IMR-90 (cell line): ENCODE measurements around the gene C12orf50. TPM values are rescaled to one million over a fixed set of nuclear protein-coding genes. Genes with fewer than 3 reads are reported as not detected.
A peak's percentile ranks its signal among the peaks of the same experiment; 100 is the strongest.

Experiments
- ATAC-seq: fragments of 200-7000 bp; cut with Tn5 transposase; 2 replicates; pipeline ENCODE4 v1.9.1; 2020; ENCODE audit warnings: low read depth, mild to moderate bottlenecking, moderate library complexity
- Bru-seq: library from RNA; stranded (reverse); fragments of 400-500 nt; gene quantifications from one replicate; lab custom pipeline; 2021; lab: Mats Ljungman, UMichigan
- BruChase-seq, 2 experiments: library from RNA; stranded (reverse); fragments of 400-500 nt; gene quantifications; one replicate each; lab custom pipeline; 2021; lab: Mats Ljungman, UMichigan
- BruUV-seq: library from RNA; stranded (reverse); fragments of 400-500 nt; replicated peaks from 2 replicates; lab custom pipeline; 2021; lab: Mats Ljungman, UMichigan
- CTCF ChIA-PET: fragments of 300-600 bp; formaldehyde crosslinking; extraction: SDS; loops from one replicate; lab custom pipeline; 2021; ENCODE audit warnings: antibody characterized with exemption; lab: Yijun Ruan, JAX
- POLR2A ChIA-PET: fragments of 300-600 bp; sonication (Branson Sonifier 250); formaldehyde crosslinking; loops from one replicate; lab custom pipeline; 2022; ENCODE audit warnings: antibody characterized with exemption; ENCODE audit not compliant: unreplicated experiment; lab: Charles Lee
- DNase-seq: peaks from one replicate; pipeline ENCODE4 v3.0.0; 2013
- H2AFZ ChIP-seq: replicated peaks from 2 replicates; pipeline ENCODE3; 2013; ENCODE audit warnings: low read length, mild to moderate bottlenecking; ENCODE audit not compliant: poor library complexity
- H2AK5ac ChIP-seq: 2 replicates; pipeline ENCODE4 v1.6.1; 2013; ENCODE audit warnings: low read depth, low read length, inconsistent platforms
- H2AK9ac ChIP-seq: replicated peaks from 2 replicates; pipeline ENCODE3; 2013; ENCODE audit warnings: mild to moderate bottlenecking, low read depth, low read length, moderate library complexity; ENCODE audit not compliant: poor library complexity
- H2BK120ac ChIP-seq: 2 replicates; pipeline ENCODE4 v1.6.1; 2013; ENCODE audit warnings: low read depth, low read length, inconsistent platforms
- H2BK15ac ChIP-seq: 3 replicates; pipeline ENCODE4 v1.6.1; 2013; ENCODE audit warnings: low read depth, low read length, inconsistent platforms
- H2BK20ac ChIP-seq: 2 replicates; pipeline ENCODE4 v1.6.1; 2013; ENCODE audit warnings: low read depth, mild to moderate bottlenecking, inconsistent platforms, low read length, moderate library complexity
- H2BK5ac ChIP-seq: 2 replicates; pipeline ENCODE4 v1.6.1; 2013; ENCODE audit warnings: mild to moderate bottlenecking, low read depth, low read length, inconsistent platforms; ENCODE audit not compliant: poor library complexity, severe bottlenecking
- H3K14ac ChIP-seq: replicated peaks from 2 replicates; pipeline ENCODE4 v1.6.1; 2013; ENCODE audit warnings: low read depth, low read length, inconsistent platforms
- H3K18ac ChIP-seq: 2 replicates; pipeline ENCODE4 v1.6.1; 2013; ENCODE audit warnings: low read depth, low read length, control low read depth
- H3K23ac ChIP-seq: 2 replicates; pipeline ENCODE4 v1.6.1; 2013; ENCODE audit warnings: low read depth, low read length, inconsistent platforms
- H3K27ac ChIP-seq: 2 replicates; pipeline ENCODE4 v1.5.1; 2013; ENCODE audit warnings: mild to moderate bottlenecking, control low read depth, low read length; ENCODE audit not compliant: insufficient read depth
- H3K27me3 ChIP-seq: 2 replicates; pipeline ENCODE4 v1.6.1; 2013; ENCODE audit warnings: low read length; ENCODE audit not compliant: control insufficient read depth, insufficient read depth
- H3K36me3 ChIP-seq: 2 replicates; pipeline ENCODE4 v1.6.1; 2013; ENCODE audit warnings: low read length, mixed read lengths; ENCODE audit not compliant: control insufficient read depth, insufficient read depth
- H3K4ac ChIP-seq: 2 replicates; pipeline ENCODE4 v1.6.1; 2013; ENCODE audit warnings: low read depth, low read length, inconsistent platforms
- H3K4me1 ChIP-seq: 2 replicates; pipeline ENCODE4 v1.6.1; 2013; ENCODE audit warnings: low read length, mixed read lengths; ENCODE audit not compliant: control insufficient read depth, insufficient read depth
- H3K4me2 ChIP-seq: 2 replicates; pipeline ENCODE4 v1.6.1; 2013; ENCODE audit warnings: low read depth, mild to moderate bottlenecking, control low read depth, low read length, moderate library complexity
- H3K4me3 ChIP-seq: 2 replicates; pipeline ENCODE4 v1.5.1; 2013; ENCODE audit warnings: low read depth, mild to moderate bottlenecking, control low read depth, low read length, moderate library complexity; ENCODE audit not compliant: insufficient read depth
- H3K56ac ChIP-seq: 2 replicates; pipeline ENCODE4 v1.6.1; 2013; ENCODE audit warnings: low read length, inconsistent platforms; ENCODE audit not compliant: insufficient read depth; ENCODE audit errors: extremely low read depth
- H3K79me1 ChIP-seq, 2 experiments: 2 replicates each; pipeline ENCODE4 v1.6.1; 2013; ENCODE audit warnings: low read length in 2 of 2, inconsistent platforms in 1 of 2, low read depth in 1 of 2
- H3K9ac ChIP-seq: 2 replicates; pipeline ENCODE4 v1.6.1; 2013; ENCODE audit warnings: low read depth, low read length, control low read depth
- H3K9me1 ChIP-seq: 2 replicates; pipeline ENCODE4 v1.6.1; 2013; ENCODE audit warnings: low read length, inconsistent platforms; ENCODE audit not compliant: insufficient read depth
- H3K9me3 ChIP-seq: 2 replicates; pipeline ENCODE4 v1.6.1; 2013; ENCODE audit warnings: low read length; ENCODE audit not compliant: control insufficient read depth, insufficient read depth
- H4K20me1 ChIP-seq: 2 replicates; pipeline ENCODE4 v1.6.1; 2013; ENCODE audit warnings: low read length, inconsistent platforms; ENCODE audit not compliant: insufficient read depth
- H4K5ac ChIP-seq: 2 replicates; pipeline ENCODE4 v1.6.1; 2013; ENCODE audit warnings: mild to moderate bottlenecking, low read depth, low read length, control low read depth
- H4K8ac ChIP-seq, 2 experiments: 2 replicates each; pipeline ENCODE4 v1.6.1; 2013; ENCODE audit warnings: low read depth in 2 of 2, low read length in 2 of 2, control low read depth in 1 of 2, inconsistent platforms in 1 of 2
- H4K91ac ChIP-seq: 2 replicates; pipeline ENCODE4 v1.6.1; 2013; ENCODE audit warnings: low read depth, low read length, inconsistent platforms; ENCODE audit not compliant: insufficient read depth
- BHLHE40 ChIP-seq: fragments of 150-350 bp; IDR thresholded peaks from 2 replicates; pipeline ENCODE4 v1.6.1; 2016; ENCODE audit warnings: mild to moderate bottlenecking, low read depth, low read length
- CEBPB ChIP-seq: IDR thresholded peaks from 2 replicates; pipeline ENCODE4 v1.6.1; 2012; ENCODE audit warnings: low read depth, low read length, improper control_type of control experiment
- CTCF ChIP-seq: conservative IDR thresholded peaks from 2 replicates; pipeline ENCODE4 v1.5.1; 2012; ENCODE audit warnings: mild to moderate bottlenecking, low read depth, low read length, improper control_type of control experiment
- RAD21 ChIP-seq: IDR thresholded peaks from 2 replicates; pipeline ENCODE4 v1.6.1; 2012; ENCODE audit warnings: low read length, improper control_type of control experiment
- RCOR1 ChIP-seq: IDR thresholded peaks from 2 replicates; pipeline ENCODE4 v1.6.1; 2012; ENCODE audit warnings: mild to moderate bottlenecking, low read length, improper control_type of control experiment; ENCODE audit not compliant: insufficient replicate concordance
- SMC3 ChIP-seq: fragments of 150-350 bp; IDR thresholded peaks from 2 replicates; pipeline ENCODE4 v1.6.1; 2016; ENCODE audit warnings: low read depth, mild to moderate bottlenecking, antibody characterized with exemption, low read length, moderate library complexity
- WGBS, 2 experiments: methylation state at CpG; one replicate each; pipeline versions ENCODE4 v1.1.5 to v1.1.7; 2013; ENCODE audit warnings: missing lambda C conversion rate in 2 of 2; ENCODE audit not compliant: insufficient read length in 1 of 2; ENCODE audit errors: extremely low coverage in 2 of 2; 5-methylcytosine and 5-hydroxymethylcytosine counted together
- dilution Hi-C: fragments of 300-500 bp; cut with HindIII; formaldehyde crosslinking; loops from one replicate; pipeline ENCODE4 v1.14.3; 2018; ENCODE audit warnings: low sequenced_read_pairs; ENCODE audit not compliant: unreplicated experiment
- in situ Hi-C: fragments of 300-500 bp; cut with MboI; formaldehyde crosslinking; loops from 3 replicates; pipeline ENCODE4 v1.14.3; 2019; ENCODE audit warnings: low sequenced_read_pairs, inconsistent platforms, mixed read lengths
- intact Hi-C: fragments of 100-400 bp; cut with micrococcal nuclease; formaldehyde crosslinking; loops from 2 replicates; pipeline ENCODE4 v1.10.0; 2022
- long read RNA-seq: library from polyadenylated mRNA; unstranded; transcript quantifications from one replicate; pipeline ENCODE4 v2.0.0, GENCODE V29; 2021; ENCODE audit not compliant: unreplicated experiment
- polyA plus RNA-seq, 3 experiments: library from polyadenylated mRNA; depleted of rRNA; stranded (reverse); fragments of >200 nt; gene quantifications; 2 replicates each; pipeline ENCODE4 v1.2.3, GENCODE V29; 2012; ENCODE audit warnings: low replicate concordance in 1 of 3
- total RNA-seq: library from RNA; depleted of rRNA; stranded (reverse); fragments of >200 nt; gene quantifications from 2 replicates; pipeline ENCODE4 v1.2.3, GENCODE V29; 2012; rRNA removed

C12orf50 gene
- total RNA-seq (not detected in 2 replicates), polyA plus RNA-seq (2012; rRNA removed) (not detected in 2 replicates), Bru-seq, nascent RNA (percentile 13 among the genes with signal in this experiment), BruChase-seq, experiment 1, labeled RNA remaining after a 6-hour chase (percentile 2 among the genes with signal in this experiment), BruChase-seq, experiment 2, labeled RNA remaining after a 2-hour chase (percentile 7 among the genes with signal in this experiment)
- polyA plus RNA-seq (2012; cell fraction: cytosol; rRNA removed), result not detected in 2 replicates
- 0.07 TPM in 1 of 2 replicates, not detected in the other for polyA plus RNA-seq (2012; cell fraction: nucleus; rRNA removed; ENCODE audit: low replicate concordance)
- long read RNA-seq, result 0 reads

- H3K4me1 ChIP-seq, result no peaks in the 10 kb centered on the region
These were observed at the start of gene C12orf50 for GRCh38 chr12:88029093-88029665. C12orf50 (minus strand) TSS chr12:88029401; CDS start chr12:88026962, 2,439 bp downstream.

More at GRCh38 chr12:88029093-88029665, at the start of gene C12orf50:
- TF ChIP-seq RCOR1, result no peak
- TF ChIP-seq CEBPB, result peak; percentile 92
- TF ChIP-seq RAD21, result no peak
- TF ChIP-seq SMC3, result no peak
- no peak for TF ChIP-seq CTCF
- TF ChIP-seq BHLHE40, result no peak
- no peak within 1 kb of the TSS for H3K14ac ChIP-seq
- no peak for ATAC-seq
- no peak for DNase-seq
- no peak within 1 kb of the TSS for H4K8ac ChIP-seq
- H2AFZ ChIP-seq, result no peak within 1 kb of the TSS
- H3K4me2 ChIP-seq, result no peak within 1 kb of the TSS
- H4K20me1 ChIP-seq, result no peaks in the 10 kb centered on the region
- H3K9me3 ChIP-seq, result no peaks in the 10 kb centered on the region
- H2BK120ac ChIP-seq, result no peak within 1 kb of the TSS
- H2AK9ac ChIP-seq, result no peak within 1 kb of the TSS
- H3K18ac ChIP-seq, result no peak within 1 kb of the TSS
- no peak within 1 kb of the TSS for H3K27ac ChIP-seq
- H3K9ac ChIP-seq, result no peak within 1 kb of the TSS
- no peak within 1 kb of the TSS for H3K4me3 ChIP-seq
- no peak within 1 kb of the TSS for H3K4ac ChIP-seq
- H3K9me1 ChIP-seq, result no peaks in the 10 kb centered on the region
- dilution Hi-C loops, result no loop called here
- BruUV-seq, result no TSS peak
- no peak within 1 kb of the TSS for H2BK15ac ChIP-seq
- ChIA-PET POLR2A (no interaction called here), CTCF (no interaction called here)
- no peak within 1 kb of the TSS for H2BK20ac ChIP-seq
- no peak within 1 kb of the TSS for H3K56ac ChIP-seq
- H3K36me3 ChIP-seq, result no peaks in the 10 kb centered on the region
- no peak within 1 kb of the TSS for H4K5ac ChIP-seq
- no peak within 1 kb of the TSS for H2AK5ac ChIP-seq
- H3K79me1 ChIP-seq, result no peaks in the 10 kb centered on the region
- WGBS, 2 experiments, result no CpG with 5 or more reads among the region's 3 CpGs
- no peak within 1 kb of the TSS for H2BK5ac ChIP-seq
- peaks cover 3% of the 10 kb centered on the region; the same call in 1 of the 2 replicates for H3K27me3 ChIP-seq
- intact Hi-C loops, result no loop called here
- no peak within 1 kb of the TSS for H3K23ac ChIP-seq
- no peak within 1 kb of the TSS for H4K91ac ChIP-seq
- in situ Hi-C loops, result no loop called here
